Measurements from ENCODE around the gene SH2D2A. TPM values are rescaled to one million over a fixed set of nuclear protein-coding genes. Genes with fewer than 3 reads are reported as not detected.

Gene SH2D2A
- polyA plus RNA-seq, 1 donor: 5.3 TPM

DNA sequence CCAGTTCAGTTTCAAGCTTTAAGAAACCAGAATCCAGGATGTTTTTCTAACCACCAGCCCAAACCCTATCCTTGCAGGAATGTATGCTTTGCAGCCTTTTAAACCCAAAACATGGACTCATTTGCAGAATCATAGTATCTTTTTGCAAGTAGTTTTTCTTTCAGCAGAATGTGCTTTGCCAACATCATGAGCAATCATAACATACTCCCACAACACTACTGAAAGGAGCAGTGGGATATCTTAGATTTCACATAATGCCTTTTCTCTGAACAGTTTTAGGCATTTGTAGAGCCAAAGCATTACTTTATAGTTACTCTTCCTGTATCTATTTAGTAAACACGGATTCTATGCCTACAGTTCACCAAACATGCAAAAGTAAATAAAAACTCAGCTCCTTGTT lies 10.0 kb upstream of the SH2D2A start:
- no peak overlapping the region for H3K4me3 ChIP-seq (ENCODE audit: low read length)
- no peak for DNase-seq
- no peaks in the 10 kb centered on the region for H3K4me1 ChIP-seq (ENCODE audit: control insufficient read depth, insufficient read depth, low read length)
- H3K27ac ChIP-seq (ENCODE audit: low read length): no peak overlapping the region
- WGBS (ENCODE audit: insufficient coverage, low lambda C conversion rate): 50% methylated on average over 1 of the region's 1 CpG
- no peaks in the 10 kb centered on the region for H3K9me3 ChIP-seq (ENCODE audit: control insufficient read depth, low read depth, low read length)
- peaks cover 45% of the 10 kb centered on the region for H3K27me3 ChIP-seq (ENCODE audit: control insufficient read depth, insufficient read depth, low read length)
- H3K36me3 ChIP-seq (ENCODE audit: control insufficient read depth, insufficient read depth, low read length): no peaks in the 10 kb centered on the region

DNA sequence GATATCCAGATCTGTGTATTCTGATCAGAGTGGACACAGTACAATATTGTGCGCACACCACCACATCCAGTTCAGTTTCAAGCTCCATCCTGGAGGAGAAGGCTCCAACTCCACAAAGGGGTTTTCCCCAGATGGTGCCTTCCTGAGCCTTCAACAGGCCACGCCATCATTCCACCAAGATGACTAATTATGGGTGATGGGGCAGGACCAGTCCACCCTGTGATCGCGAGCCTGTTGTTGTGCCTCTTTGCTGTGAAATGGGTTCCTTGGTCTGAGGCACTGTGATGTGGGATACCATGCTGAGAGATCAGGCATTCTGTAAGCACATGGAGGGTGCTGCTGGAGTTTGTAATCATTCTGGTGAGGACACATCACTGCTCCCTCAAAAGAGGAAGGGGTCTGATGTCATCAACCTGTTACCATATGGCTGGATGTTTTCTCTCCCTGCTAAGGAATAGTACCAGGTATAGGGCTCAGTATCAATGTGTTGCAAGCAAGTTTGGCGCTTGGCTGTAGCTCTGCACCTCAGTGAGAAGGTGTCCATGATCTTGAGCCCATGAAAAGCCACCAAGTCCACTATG lies 6.7 kb upstream of the SH2D2A start:
- no peak for DNase-seq
- no peaks in the 10 kb centered on the region for H3K4me1 ChIP-seq (ENCODE audit: control insufficient read depth, insufficient read depth, low read length)
- no peaks in the 10 kb centered on the region for H3K36me3 ChIP-seq (ENCODE audit: control insufficient read depth, insufficient read depth, low read length)
- H3K27ac ChIP-seq (ENCODE audit: low read length): no peak overlapping the region
- peaks cover 30% of the 10 kb centered on the region for H3K27me3 ChIP-seq (ENCODE audit: control insufficient read depth, insufficient read depth, low read length)
- H3K4me3 ChIP-seq (ENCODE audit: low read length): no peak overlapping the region
- no CpG with 5 or more reads among the region's 5 CpGs for WGBS (ENCODE audit: insufficient coverage, low lambda C conversion rate)
- no peaks in the 10 kb centered on the region for H3K9me3 ChIP-seq (ENCODE audit: control insufficient read depth, low read depth, low read length)

DNA sequence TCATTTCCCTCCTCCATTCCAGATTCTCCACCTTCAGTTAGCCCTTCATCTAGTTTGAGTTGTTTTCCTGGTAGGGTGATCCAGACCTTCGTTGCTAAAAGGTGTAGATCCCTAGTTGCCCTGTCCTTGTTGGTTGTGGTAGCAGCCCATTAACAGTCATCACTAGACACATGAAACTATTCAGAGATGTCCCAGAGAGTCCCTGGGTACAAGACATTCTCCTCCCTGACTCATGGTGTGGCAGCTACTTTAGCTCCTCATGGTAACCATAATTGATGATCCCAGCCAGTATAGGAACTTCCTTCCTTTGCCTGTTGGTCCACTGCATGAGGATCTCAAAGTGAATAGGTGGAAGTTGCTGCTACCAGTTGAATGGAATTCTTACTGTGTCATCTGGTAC lies 6.0 kb upstream of the SH2D2A start:
- no peaks in the 10 kb centered on the region for H3K4me1 ChIP-seq (ENCODE audit: control insufficient read depth, insufficient read depth, low read length)
- no peak overlapping the region for H3K4me3 ChIP-seq (ENCODE audit: low read length)
- no peaks in the 10 kb centered on the region for H3K36me3 ChIP-seq (ENCODE audit: control insufficient read depth, insufficient read depth, low read length)
- peaks cover 30% of the 10 kb centered on the region for H3K27me3 ChIP-seq (ENCODE audit: control insufficient read depth, insufficient read depth, low read length)
- H3K27ac ChIP-seq (ENCODE audit: low read length): no peak overlapping the region
- H3K9me3 ChIP-seq (ENCODE audit: control insufficient read depth, low read depth, low read length): no peaks in the 10 kb centered on the region
- no peak for DNase-seq
- WGBS (ENCODE audit: insufficient coverage, low lambda C conversion rate): no CpG with 5 or more reads among the region's 1 CpG

DNA sequence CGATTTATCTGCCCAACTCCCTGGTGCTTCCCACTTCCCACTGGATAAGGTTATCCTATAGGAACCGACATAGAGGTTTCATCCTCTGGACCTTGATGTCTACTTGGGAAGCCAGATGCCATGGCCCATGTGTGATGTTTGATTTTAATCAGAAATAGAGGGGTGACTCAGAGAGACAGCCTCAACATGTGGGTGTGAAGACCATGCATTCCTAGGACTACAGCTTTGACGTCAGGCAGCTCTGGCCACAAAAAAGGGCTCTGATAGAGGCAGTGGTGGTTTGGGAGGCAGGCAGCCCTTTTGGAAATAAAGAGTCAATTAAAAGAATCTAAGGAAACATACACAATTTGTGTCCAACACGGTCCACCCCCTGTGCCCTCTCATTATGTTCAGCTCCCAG lies 5.2 kb upstream of the SH2D2A start:
- Histone ChIP-seq H3K4me3 (ENCODE audit: low read length) (no peak overlapping the region), H3K4me1 (ENCODE audit: control insufficient read depth, insufficient read depth, low read length) (no peaks in the 10 kb centered on the region), H3K9me3 (ENCODE audit: control insufficient read depth, low read depth, low read length) (no peaks in the 10 kb centered on the region), H3K27ac (ENCODE audit: low read length) (no peak overlapping the region), H3K36me3 (ENCODE audit: control insufficient read depth, insufficient read depth, low read length) (no peaks in the 10 kb centered on the region), H3K27me3 (ENCODE audit: control insufficient read depth, insufficient read depth, low read length) (peaks cover 30% of the 10 kb centered on the region)
- WGBS (ENCODE audit: insufficient coverage, low lambda C conversion rate): no CpG with 5 or more reads among the region's 4 CpGs
- no peak for DNase-seq

DNA sequence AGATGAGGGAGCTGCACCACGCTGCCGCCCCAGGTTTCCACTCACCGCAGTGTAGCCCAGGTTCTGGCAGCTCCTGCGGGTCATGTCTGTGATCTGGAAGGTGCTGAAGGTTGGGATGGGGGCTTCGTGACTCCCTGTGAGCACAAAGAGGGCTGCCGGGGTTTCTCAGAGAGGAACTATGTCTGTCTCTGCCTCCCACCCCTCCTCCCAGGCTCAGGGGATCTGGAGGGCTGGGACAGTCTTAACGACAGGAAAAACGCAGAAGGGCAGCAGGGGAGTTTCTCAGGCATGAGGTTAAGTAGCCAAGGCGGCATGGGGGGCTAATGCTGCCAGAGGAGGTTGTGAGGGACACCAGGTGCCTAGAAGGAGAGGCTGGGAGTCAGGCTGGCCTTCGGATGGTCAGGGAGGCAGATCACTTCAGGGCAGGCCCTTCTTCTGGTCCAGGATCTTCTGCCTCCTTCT lies 656 bp downstream of the SH2D2A start:
- Histone ChIP-seq H3K27ac (ENCODE audit: low read length) (no peak overlapping the region), H3K4me3 (ENCODE audit: low read length) (no peak overlapping the region), H3K36me3 (ENCODE audit: control insufficient read depth, insufficient read depth, low read length) (no peaks in the 10 kb centered on the region), H3K9me3 (ENCODE audit: control insufficient read depth, low read depth, low read length) (peaks cover 3% of the 10 kb centered on the region), H3K27me3 (ENCODE audit: control insufficient read depth, insufficient read depth, low read length) (peaks cover 18% of the 10 kb centered on the region), H3K4me1 (ENCODE audit: control insufficient read depth, insufficient read depth, low read length) (peaks cover 14% of the 10 kb centered on the region)
- DNase-seq: no peak
- no CpG with 5 or more reads among the region's 10 CpGs for WGBS (ENCODE audit: insufficient coverage, low lambda C conversion rate)

DNA sequence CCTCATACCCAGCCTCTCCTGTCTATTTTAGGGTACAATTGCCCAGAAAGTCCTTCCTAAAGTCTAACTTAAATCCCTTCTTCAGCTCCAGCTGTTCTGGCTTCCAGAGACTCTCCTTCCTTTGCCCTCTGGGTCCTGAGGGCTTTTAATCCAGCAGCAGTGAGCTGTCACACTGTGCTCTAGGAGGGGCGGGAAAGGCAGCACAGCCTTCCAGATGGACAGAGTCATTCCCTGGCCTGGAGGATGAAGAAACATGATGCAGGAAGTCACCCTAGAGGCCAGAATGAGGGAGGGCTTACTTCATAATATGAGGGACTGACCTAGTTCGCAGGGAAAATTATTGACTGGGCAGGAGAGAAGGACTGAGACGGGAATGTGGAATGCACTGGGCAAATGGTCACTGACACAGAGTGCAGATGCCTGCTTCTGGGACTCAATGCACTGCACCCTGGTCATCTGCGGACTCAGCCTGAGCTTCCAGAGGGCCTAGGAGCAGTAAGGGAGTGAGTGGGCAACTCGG lies 1.3 kb downstream of the SH2D2A start:
- DNase-seq: peak in 1 of 2 donors; percentile 39

DNA sequence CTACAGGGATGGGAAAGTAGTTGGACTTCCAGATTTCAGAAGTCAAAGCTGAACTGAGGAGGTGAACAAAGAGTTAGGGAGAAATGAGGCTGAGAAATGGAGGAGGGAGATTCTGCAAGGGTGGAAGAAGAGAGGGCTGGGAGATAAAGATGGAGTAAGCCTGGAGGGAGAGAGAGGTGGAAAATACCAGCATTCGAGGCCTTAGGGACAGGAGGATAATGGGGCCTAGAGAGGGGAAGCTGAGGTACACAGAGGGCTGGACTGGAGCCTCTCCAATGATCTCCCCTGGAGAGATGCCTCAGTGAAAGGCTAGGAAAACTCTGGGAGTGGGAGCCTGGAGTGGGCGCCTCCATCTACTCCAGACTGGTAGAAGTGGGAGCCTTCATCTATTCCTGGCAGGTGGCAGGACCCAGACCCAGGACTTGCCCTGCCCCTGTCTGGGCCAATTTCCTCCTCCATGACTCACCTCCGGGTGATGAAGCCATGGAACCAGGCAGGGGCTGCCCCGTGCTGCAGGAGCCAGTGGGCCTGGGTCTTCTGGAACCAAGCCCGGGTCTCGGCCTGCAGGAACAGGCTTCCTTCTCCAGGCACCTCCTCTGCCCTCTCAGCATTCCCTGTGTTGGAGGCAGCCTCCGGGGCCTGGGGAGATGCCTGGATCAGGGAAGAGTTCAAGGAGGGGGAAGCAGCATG lies 1.9 kb downstream of the SH2D2A start:
- Histone ChIP-seq H3K27ac (ENCODE audit: low read length) (no peak overlapping the region), H3K4me3 (ENCODE audit: low read length) (no peak overlapping the region), H3K4me1 (ENCODE audit: control insufficient read depth, insufficient read depth, low read length) (peaks cover 14% of the 10 kb centered on the region), H3K27me3 (ENCODE audit: control insufficient read depth, insufficient read depth, low read length) (peaks cover 17% of the 10 kb centered on the region), H3K36me3 (ENCODE audit: control insufficient read depth, insufficient read depth, low read length) (no peaks in the 10 kb centered on the region), H3K9me3 (ENCODE audit: control insufficient read depth, low read depth, low read length) (peaks cover 3% of the 10 kb centered on the region)
- DNase-seq: no peak
- WGBS (ENCODE audit: insufficient coverage, low lambda C conversion rate): no CpG with 5 or more reads among the region's 7 CpGs

More for the DNA sequence above, 1.3 kb downstream of the SH2D2A start:
- H3K4me3 ChIP-seq (ENCODE audit: low read length): no peak overlapping the region
- H3K36me3 ChIP-seq (ENCODE audit: control insufficient read depth, insufficient read depth, low read length): no peaks in the 10 kb centered on the region
- peaks cover 17% of the 10 kb centered on the region for H3K27me3 ChIP-seq (ENCODE audit: control insufficient read depth, insufficient read depth, low read length)
- peaks cover 3% of the 10 kb centered on the region for H3K9me3 ChIP-seq (ENCODE audit: control insufficient read depth, low read depth, low read length)
- H3K4me1 ChIP-seq (ENCODE audit: control insufficient read depth, insufficient read depth, low read length): peaks cover 14% of the 10 kb centered on the region
- no peak overlapping the region for H3K27ac ChIP-seq (ENCODE audit: low read length)
- no CpG with 5 or more reads among the region's 5 CpGs for WGBS (ENCODE audit: insufficient coverage, low lambda C conversion rate)

DNA sequence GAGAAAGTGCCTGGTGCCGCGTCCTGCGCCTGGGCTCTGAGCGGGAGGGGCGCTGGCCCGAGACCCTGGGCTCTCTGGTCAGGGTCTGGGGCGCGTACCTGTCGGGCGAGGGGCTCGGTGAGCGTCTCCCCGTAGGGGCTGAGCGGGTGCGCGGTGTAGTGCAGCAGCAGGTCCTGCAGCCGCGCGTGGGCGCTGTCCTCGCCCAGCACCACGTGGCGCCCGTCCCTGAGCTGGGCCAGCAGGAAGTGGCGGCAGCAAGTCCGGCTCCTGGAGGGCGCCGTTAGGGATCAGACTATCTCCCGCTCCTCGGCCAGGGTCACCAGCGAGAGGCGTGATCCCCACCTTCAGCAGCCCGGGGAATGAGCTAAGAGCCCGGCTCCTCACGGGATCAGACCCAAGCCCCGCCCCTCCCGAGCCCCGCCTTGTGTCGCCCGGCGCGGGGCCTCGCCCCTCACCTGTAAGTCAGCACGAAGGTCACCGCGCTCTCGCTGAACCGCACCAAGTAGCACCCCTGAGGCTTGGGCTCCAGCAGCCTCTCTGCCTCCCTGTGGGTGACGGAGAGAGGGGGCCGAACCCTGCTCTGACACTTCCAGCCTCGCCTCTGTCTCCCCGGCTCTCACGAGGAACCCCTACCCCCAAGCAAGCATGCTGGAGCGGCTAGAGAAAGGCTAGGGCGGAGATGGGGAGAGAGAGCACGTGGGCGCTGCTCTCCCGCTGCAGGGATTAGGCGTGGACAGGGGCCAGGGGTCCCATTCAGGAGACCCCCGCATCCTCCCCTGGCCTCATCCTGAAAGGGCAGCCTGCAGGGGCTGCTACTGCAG lies 2.7 kb downstream of the SH2D2A start:
- peak; percentile 82 to 91 for DNase-seq
- Histone ChIP-seq H3K27ac (ENCODE audit: low read length) (no peak overlapping the region), H3K36me3 (ENCODE audit: control insufficient read depth, insufficient read depth, low read length) (no peaks in the 10 kb centered on the region), H3K27me3 (ENCODE audit: control insufficient read depth, insufficient read depth, low read length) (peaks cover 17% of the 10 kb centered on the region), H3K9me3 (ENCODE audit: control insufficient read depth, low read depth, low read length) (peaks cover 3% of the 10 kb centered on the region), H3K4me1 (ENCODE audit: control insufficient read depth, insufficient read depth, low read length) (peaks cover 14% of the 10 kb centered on the region), H3K4me3 (ENCODE audit: low read length) (peak overlapping the region; percentile 41)
- WGBS (ENCODE audit: insufficient coverage, low lambda C conversion rate): no CpG with 5 or more reads among the region's 60 CpGs

DNA sequence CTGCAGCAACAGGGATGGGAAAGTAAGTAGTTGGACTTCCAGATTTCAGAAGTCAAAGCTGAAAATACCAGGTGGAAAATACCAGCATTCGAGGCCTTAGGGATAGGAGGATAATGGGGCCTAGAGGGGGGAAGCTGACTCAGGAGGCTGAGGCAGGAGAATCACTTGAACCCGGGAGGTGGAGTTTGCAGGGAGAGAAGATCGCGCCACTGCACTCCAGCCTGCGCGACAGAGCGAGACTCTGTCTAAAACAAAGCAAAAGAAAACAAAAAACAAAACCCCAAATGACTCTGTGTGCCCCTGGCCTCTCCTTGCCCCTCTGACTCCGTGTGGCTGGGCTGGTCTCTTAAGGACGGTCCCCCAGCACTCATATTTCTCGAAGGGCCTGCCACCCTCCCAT lies 3.4 kb downstream of the SH2D2A start:
- Histone ChIP-seq H3K36me3 (ENCODE audit: control insufficient read depth, insufficient read depth, low read length) (no peaks in the 10 kb centered on the region), H3K27ac (ENCODE audit: low read length) (no peak overlapping the region), H3K27me3 (ENCODE audit: control insufficient read depth, insufficient read depth, low read length) (peaks cover 17% of the 10 kb centered on the region), H3K4me1 (ENCODE audit: control insufficient read depth, insufficient read depth, low read length) (peaks cover 14% of the 10 kb centered on the region), H3K4me3 (ENCODE audit: low read length) (peak overlapping the region; percentile 41), H3K9me3 (ENCODE audit: control insufficient read depth, low read depth, low read length) (peaks cover 3% of the 10 kb centered on the region)
- WGBS (ENCODE audit: insufficient coverage, low lambda C conversion rate): no CpG with 5 or more reads among the region's 10 CpGs
- DNase-seq: no peak

DNA sequence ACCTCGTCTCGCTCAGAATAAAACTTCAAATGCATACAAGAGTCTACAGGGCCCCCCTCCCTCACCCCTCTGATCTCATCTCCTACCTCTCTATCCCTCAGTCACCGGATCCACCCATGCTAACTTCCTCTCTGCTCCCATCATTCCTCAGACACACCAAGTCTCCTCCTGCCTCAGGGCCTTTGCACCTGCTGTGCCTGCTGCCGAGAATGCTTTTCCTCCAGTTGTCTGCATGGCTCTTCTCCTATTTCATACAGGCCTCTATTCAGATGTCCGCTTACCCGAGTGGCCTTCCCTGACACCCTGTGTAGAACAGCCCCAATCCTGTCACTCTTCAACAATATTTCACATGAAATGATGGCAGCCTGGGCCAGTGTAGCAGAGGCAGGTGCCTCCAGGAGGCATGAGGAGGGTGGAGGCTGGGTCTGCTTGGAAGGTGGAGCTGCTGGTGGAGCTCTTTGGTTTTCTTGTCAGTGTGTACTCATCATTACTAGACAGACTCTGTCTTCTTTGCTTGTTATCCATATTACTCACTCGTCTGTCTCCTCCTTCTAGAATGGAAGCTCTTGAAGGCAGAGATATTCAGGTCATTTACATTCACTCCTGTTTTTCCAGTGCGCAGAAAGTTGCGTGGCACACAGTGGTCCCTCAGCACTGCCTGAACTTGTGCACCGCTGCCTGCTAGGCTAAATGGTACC lies 4.2 kb downstream of the SH2D2A start:
- Histone ChIP-seq H3K36me3 (ENCODE audit: control insufficient read depth, insufficient read depth, low read length) (no peaks in the 10 kb centered on the region), H3K9me3 (ENCODE audit: control insufficient read depth, low read depth, low read length) (peaks cover 3% of the 10 kb centered on the region), H3K4me1 (ENCODE audit: control insufficient read depth, insufficient read depth, low read length) (peaks cover 14% of the 10 kb centered on the region), H3K27ac (ENCODE audit: low read length) (no peak overlapping the region), H3K4me3 (ENCODE audit: low read length) (no peak overlapping the region), H3K27me3 (ENCODE audit: control insufficient read depth, insufficient read depth, low read length) (peaks cover 17% of the 10 kb centered on the region)
- DNase-seq: no peak
- WGBS (ENCODE audit: insufficient coverage, low lambda C conversion rate): 100% methylated on average over 5 of the region's 10 CpGs

Measured in large intestine (tissue), 3 donors.